SK-N-DZ (cell line): Measurements from ENCODE around the gene SEPTIN11.
A peak's percentile ranks its signal among the peaks of the same experiment; 100 is the strongest.

Experiments used
- DNase-seq: peaks from one replicate; pipeline ENCODE4 v3.0.0-alpha.2; 2015; ENCODE audit warnings: low spot score

The SEPTIN11 gene

GRCh38 chr4:76979236-76979635 lies 29.7 kb downstream of the SEPTIN11 start:
- no peak for DNase-seq

- no peak for DNase-seq
Observed at GRCh38 chr4:76980261-76980660, 30.7 kb downstream of the SEPTIN11 start.

- DNase-seq: no peak
Observed at GRCh38 chr4:76981644-76982043, 32.1 kb downstream of the SEPTIN11 start.

GRCh38 chr4:76982638-76983584 lies 33.4 kb downstream of the SEPTIN11 start:
- DNase-seq: no peak

- no peak for DNase-seq
Observed at GRCh38 chr4:76984127-76984526, 34.6 kb downstream of the SEPTIN11 start.

GRCh38 chr4:76984788-76985211 lies 35.2 kb downstream of the SEPTIN11 start:
- DNase-seq: peak; percentile 4

- DNase-seq: no peak
Observed at GRCh38 chr4:76987153-76987591, 37.6 kb downstream of the SEPTIN11 start.

GRCh38 chr4:76987685-76988084 lies 38.1 kb downstream of the SEPTIN11 start:
- DNase-seq: no peak

- no peak for DNase-seq
Observed at GRCh38 chr4:76989391-76990061, 40.0 kb downstream of the SEPTIN11 start.

GRCh38 chr4:76990288-76991080 lies 40.9 kb downstream of the SEPTIN11 start:
- DNase-seq: no peak

GRCh38 chr4:76991161-76991660 lies 41.7 kb downstream of the SEPTIN11 start:
- DNase-seq: no peak

GRCh38 chr4:76993787-76994641 lies 44.5 kb downstream of the SEPTIN11 start:
- DNase-seq: no peak

GRCh38 chr4:76995776-76996175 lies 46.2 kb downstream of the SEPTIN11 start:
- DNase-seq: no peak

- no peak for DNase-seq
Observed at GRCh38 chr4:76996445-76996844, 46.9 kb downstream of the SEPTIN11 start.

- no peak for DNase-seq
Observed at GRCh38 chr4:76997077-76997476, 47.5 kb downstream of the SEPTIN11 start.

GRCh38 chr4:76997532-76997931 lies 48.0 kb downstream of the SEPTIN11 start:
- no peak for DNase-seq

GRCh38 chr4:76998251-76998901 lies 48.8 kb downstream of the SEPTIN11 start:
- no peak for DNase-seq
